ENCODE results near the gene ANKRD60.

Gene ANKRD60

DNA sequence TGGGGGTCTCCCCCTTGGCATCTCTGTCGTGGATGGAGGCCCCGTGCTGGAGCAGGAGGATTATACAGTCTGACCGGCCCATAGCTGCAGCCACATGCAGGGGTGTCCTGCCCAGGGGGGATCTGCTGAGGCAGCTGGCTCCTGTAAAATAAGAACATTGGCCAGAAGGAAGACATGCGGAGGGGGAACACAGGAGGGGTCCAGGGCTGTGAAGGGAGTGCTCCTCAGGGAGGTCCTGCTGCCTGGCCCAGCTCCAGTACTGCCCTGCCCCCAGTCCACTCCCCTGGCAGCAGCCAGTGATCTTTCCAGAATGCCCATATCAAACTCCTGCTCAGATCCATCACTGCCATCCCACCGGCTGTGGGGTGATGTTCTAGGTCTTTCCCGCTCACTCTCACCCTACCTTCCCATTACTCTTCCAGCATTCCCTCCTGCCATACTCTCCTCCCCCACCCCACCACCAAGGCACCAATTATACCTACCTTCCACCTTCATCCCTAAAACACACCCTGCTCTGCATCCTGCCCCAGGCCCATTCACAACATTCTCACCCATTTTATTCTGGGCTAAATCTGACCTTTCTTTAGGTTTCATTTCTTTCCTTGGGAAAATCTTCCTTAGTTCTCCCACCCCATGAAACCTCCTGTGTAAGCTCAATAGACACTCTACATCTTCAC lies 9.7 kb downstream of the ANKRD60 start:
- peaks cover 8% of the 10 kb centered on the region for H3K36me3 Mint-ChIP-seq
- H3K27ac Mint-ChIP-seq, result no peak overlapping the region
- ATAC-seq, result no peak
- H3K27me3 Mint-ChIP-seq, result peaks cover 74% of the 10 kb centered on the region
- H3K9me3 Mint-ChIP-seq, result peaks cover 7% of the 10 kb centered on the region
- H3K4me1 Mint-ChIP-seq, result no peaks in the 10 kb centered on the region
- no peak overlapping the region for H3K4me3 Mint-ChIP-seq

- Mint-ChIP-seq H3K36me3 (peaks cover 8% of the 10 kb centered on the region), H3K4me1 (no peaks in the 10 kb centered on the region), H3K27ac (no peak overlapping the region)
Measured at GRCh38 chr20:58216334-58216733, 12.1 kb downstream of the ANKRD60 start.

DNA sequence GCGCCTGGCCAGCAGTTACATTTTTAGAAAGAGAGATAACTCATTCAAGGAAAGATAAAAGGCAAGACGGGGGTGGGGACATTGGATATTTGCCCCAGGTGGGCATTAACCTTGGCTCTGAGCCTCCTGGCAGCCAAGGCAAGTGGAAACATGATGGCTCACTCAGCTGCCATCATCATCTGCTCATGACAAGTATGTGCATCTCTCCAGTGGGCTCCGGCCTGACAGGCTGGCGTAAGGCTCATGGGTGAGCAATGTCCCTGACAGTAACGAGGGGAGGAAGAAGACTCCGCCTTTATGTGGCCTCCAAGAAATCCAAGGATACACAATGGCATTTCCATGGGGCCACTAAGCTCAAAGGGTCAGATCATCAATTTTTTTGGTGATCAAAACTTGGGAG lies 13.3 kb downstream of the ANKRD60 start:
- Mint-ChIP-seq H3K4me3 (no peak overlapping the region), H3K4me1 (no peaks in the 10 kb centered on the region), H3K36me3 (peaks cover 8% of the 10 kb centered on the region), H3K9me3 (peaks cover 7% of the 10 kb centered on the region), H3K27me3 (peaks cover 64% of the 10 kb centered on the region), H3K27ac (no peak overlapping the region)
- no peak for ATAC-seq

More at GRCh38 chr20:58216334-58216733, 12.1 kb downstream of the ANKRD60 start:
- Mint-ChIP-seq H3K27me3 (peaks cover 61% of the 10 kb centered on the region), H3K9me3 (peaks cover 7% of the 10 kb centered on the region), H3K4me3 (no peak overlapping the region)
- no peak for ATAC-seq

GRCh38 chr20:58214310-58214709 lies 14.1 kb downstream of the ANKRD60 start:
- H3K27me3 Mint-ChIP-seq, result peaks cover 59% of the 10 kb centered on the region
- peaks cover 7% of the 10 kb centered on the region for H3K9me3 Mint-ChIP-seq
- ATAC-seq, result no peak
- H3K27ac Mint-ChIP-seq, result no peak overlapping the region
- H3K36me3 Mint-ChIP-seq, result peaks cover 7% of the 10 kb centered on the region
- peaks cover 7% of the 10 kb centered on the region for H3K4me1 Mint-ChIP-seq
- no peak overlapping the region for H3K4me3 Mint-ChIP-seq

GRCh38 chr20:58213716-58214115 lies 14.7 kb downstream of the ANKRD60 start:
- H3K9me3 Mint-ChIP-seq, result peaks cover 3% of the 10 kb centered on the region
- ATAC-seq, result no peak
- H3K27ac Mint-ChIP-seq, result no peak overlapping the region
- H3K4me3 Mint-ChIP-seq, result no peak overlapping the region
- peaks cover 53% of the 10 kb centered on the region for H3K27me3 Mint-ChIP-seq
- H3K4me1 Mint-ChIP-seq, result peaks cover 7% of the 10 kb centered on the region
- peaks cover 1% of the 10 kb centered on the region for H3K36me3 Mint-ChIP-seq

GRCh38 chr20:58213121-58213520 lies 15.3 kb downstream of the ANKRD60 start:
- H3K4me3 Mint-ChIP-seq, result no peak overlapping the region
- peaks cover 47% of the 10 kb centered on the region for H3K27me3 Mint-ChIP-seq
- no peaks in the 10 kb centered on the region for H3K9me3 Mint-ChIP-seq
- peaks cover 7% of the 10 kb centered on the region for H3K4me1 Mint-ChIP-seq
- no peaks in the 10 kb centered on the region for H3K36me3 Mint-ChIP-seq
- H3K27ac Mint-ChIP-seq, result no peak overlapping the region
- ATAC-seq, result no peak

DNA sequence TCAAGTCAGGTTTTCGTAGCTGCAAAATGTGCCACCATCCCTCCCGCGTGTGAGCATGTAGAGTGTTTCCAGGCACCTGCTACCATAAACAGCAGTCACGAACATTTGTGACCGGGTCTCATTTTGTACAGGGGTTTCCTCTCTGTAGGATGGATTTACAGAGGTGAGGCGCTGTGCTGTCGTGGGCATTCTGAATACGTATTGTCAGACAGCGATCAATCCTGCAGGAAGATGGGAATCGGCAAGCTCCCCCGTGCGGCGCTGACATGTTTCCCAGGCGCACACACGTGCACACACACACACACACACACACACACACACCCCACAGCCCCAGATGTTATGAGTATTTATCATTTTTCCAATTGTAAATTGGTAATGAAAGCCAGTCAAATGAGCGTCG lies 15.8 kb downstream of the ANKRD60 start:
- no peak overlapping the region for H3K27ac Mint-ChIP-seq
- H3K36me3 Mint-ChIP-seq, result no peaks in the 10 kb centered on the region
- no peak for ATAC-seq
- no peak overlapping the region for H3K4me3 Mint-ChIP-seq
- H3K4me1 Mint-ChIP-seq, result peaks cover 7% of the 10 kb centered on the region
- peaks cover 46% of the 10 kb centered on the region for H3K27me3 Mint-ChIP-seq
- H3K9me3 Mint-ChIP-seq, result no peaks in the 10 kb centered on the region

GRCh38 chr20:58210398-58210747 lies 18.1 kb downstream of the ANKRD60 start:
- Mint-ChIP-seq H3K36me3 (no peaks in the 10 kb centered on the region), H3K27me3 (peaks cover 39% of the 10 kb centered on the region), H3K4me1 (peaks cover 7% of the 10 kb centered on the region), H3K27ac (no peak overlapping the region), H3K9me3 (no peaks in the 10 kb centered on the region), H3K4me3 (no peak overlapping the region)
- ATAC-seq, result no peak

- H3K4me3 Mint-ChIP-seq, result no peak overlapping the region
- no peaks in the 10 kb centered on the region for H3K36me3 Mint-ChIP-seq
- peaks cover 7% of the 10 kb centered on the region for H3K4me1 Mint-ChIP-seq
- H3K27me3 Mint-ChIP-seq, result peaks cover 34% of the 10 kb centered on the region
- H3K27ac Mint-ChIP-seq, result no peak overlapping the region
- peak; percentile 80 for ATAC-seq
- peaks cover 2% of the 10 kb centered on the region for H3K9me3 Mint-ChIP-seq
Measured at GRCh38 chr20:58209652-58210397, 18.6 kb downstream of the ANKRD60 start.

DNA sequence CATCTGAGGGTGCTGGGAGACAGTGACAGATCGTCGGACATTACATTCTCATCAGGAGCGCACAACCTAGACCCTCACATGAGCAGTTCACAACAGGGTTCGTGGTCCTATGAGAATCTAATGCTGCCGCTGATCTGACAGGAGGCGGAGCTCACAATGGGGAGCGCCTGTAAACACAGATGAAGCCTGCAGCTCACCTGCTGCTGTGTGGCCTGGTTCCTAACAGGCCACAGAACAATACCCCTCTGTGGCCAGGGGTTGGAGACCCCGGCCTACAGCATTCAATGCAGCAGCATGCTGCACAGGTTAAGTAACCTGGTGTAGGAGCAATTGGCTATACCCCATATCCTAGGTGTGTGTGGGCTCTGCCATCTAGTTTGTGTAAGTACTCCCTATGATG lies 19.5 kb downstream of the ANKRD60 start:
- H3K9me3 Mint-ChIP-seq, result peaks cover 2% of the 10 kb centered on the region
- no peak for ATAC-seq
- H3K4me3 Mint-ChIP-seq, result no peak overlapping the region
- H3K27ac Mint-ChIP-seq, result no peak overlapping the region
- H3K36me3 Mint-ChIP-seq, result no peaks in the 10 kb centered on the region
- H3K4me1 Mint-ChIP-seq, result peaks cover 7% of the 10 kb centered on the region
- H3K27me3 Mint-ChIP-seq, result peaks cover 29% of the 10 kb centered on the region

GRCh38 chr20:58205850-58206249 lies 22.6 kb downstream of the ANKRD60 start:
- Mint-ChIP-seq H3K27ac (no peak overlapping the region), H3K4me1 (peaks cover 7% of the 10 kb centered on the region), H3K36me3 (no peaks in the 10 kb centered on the region), H3K4me3 (no peak overlapping the region), H3K9me3 (peaks cover 2% of the 10 kb centered on the region), H3K27me3 (peaks cover 11% of the 10 kb centered on the region)
- ATAC-seq, result no peak

DNA sequence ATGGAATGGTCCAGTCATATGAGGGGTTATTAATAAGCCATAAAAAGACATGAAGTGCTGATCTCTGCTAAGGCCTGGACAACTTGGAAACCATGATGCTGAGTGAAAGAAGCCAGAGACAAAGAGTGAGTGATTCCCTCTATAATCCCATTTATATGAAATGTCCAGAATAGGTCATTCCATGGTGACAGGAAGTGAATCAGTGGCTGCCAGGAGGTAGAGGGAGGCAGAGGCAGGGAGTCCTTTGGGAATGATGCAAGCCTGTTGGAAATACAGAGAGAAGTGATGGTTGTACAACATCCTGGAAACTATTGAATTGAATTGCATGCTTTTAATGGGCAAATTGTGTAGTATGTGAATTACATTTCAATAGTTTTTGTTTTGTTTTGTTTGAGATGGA lies 26.4 kb downstream of the ANKRD60 start:
- no peak overlapping the region for H3K27ac Mint-ChIP-seq
- no peaks in the 10 kb centered on the region for H3K36me3 Mint-ChIP-seq

DNA sequence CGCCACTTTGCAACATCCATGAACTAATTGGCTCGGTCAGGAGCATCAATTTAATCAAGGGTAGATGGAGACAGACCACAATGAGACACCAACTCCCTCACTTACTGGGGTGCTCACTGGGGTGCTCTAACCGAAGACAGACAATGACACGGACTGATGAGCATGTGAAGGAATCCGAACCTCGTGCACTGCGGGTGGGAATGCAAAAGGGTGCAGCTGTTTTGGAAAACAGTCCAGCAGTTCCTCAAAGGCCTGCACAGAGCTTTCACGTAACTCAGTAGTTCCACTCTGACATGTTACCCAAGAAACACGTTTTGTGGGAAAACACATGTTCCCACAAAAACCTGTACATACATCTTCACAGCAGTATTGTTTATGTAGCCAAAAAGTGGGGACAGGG lies 26.8 kb downstream of the ANKRD60 start:
- Mint-ChIP-seq H3K4me1 (no peaks in the 10 kb centered on the region), H3K36me3 (no peaks in the 10 kb centered on the region), H3K27ac (no peak overlapping the region), H3K27me3 (peaks cover 9% of the 10 kb centered on the region), H3K9me3 (peaks cover 4% of the 10 kb centered on the region), H3K4me3 (no peak overlapping the region)
- ATAC-seq, result no peak

More for the DNA sequence above, 26.4 kb downstream of the ANKRD60 start:
- H3K4me1 Mint-ChIP-seq, result no peaks in the 10 kb centered on the region
- peaks cover 9% of the 10 kb centered on the region for H3K27me3 Mint-ChIP-seq
- H3K9me3 Mint-ChIP-seq, result peaks cover 2% of the 10 kb centered on the region
- no peak overlapping the region for H3K4me3 Mint-ChIP-seq
- ATAC-seq, result no peak

DNA sequence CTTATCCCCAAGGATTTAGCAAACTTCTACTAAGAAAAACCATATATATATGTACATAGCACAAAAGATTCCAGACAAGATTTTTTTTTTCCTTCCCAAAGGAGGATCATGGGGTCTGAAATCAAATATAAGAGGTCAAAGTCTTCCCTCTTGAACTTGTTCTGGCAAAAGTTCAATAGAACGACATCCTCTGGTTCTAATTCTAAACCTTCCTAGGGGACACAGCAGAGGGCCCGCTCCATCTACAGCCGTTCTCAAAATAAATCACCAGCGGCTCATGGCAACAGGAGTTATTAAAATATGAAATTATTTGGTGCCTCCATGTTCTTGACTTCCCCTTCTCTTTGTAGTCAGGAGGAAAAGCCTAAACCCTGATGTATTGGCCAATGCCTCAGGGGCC lies 29.0 kb downstream of the ANKRD60 start:
- Mint-ChIP-seq H3K9me3 (peaks cover 6% of the 10 kb centered on the region), H3K36me3 (no peaks in the 10 kb centered on the region), H3K27ac (no peak overlapping the region), H3K4me3 (no peak overlapping the region), H3K4me1 (no peaks in the 10 kb centered on the region), H3K27me3 (peaks cover 9% of the 10 kb centered on the region)
- no peak for ATAC-seq

- peaks cover 6% of the 10 kb centered on the region for H3K9me3 Mint-ChIP-seq
- ATAC-seq, result no peak
- H3K4me1 Mint-ChIP-seq, result no peaks in the 10 kb centered on the region
- H3K4me3 Mint-ChIP-seq, result no peak overlapping the region
- H3K27me3 Mint-ChIP-seq, result peaks cover 9% of the 10 kb centered on the region
- H3K36me3 Mint-ChIP-seq, result no peaks in the 10 kb centered on the region
- no peak overlapping the region for H3K27ac Mint-ChIP-seq
Measured at GRCh38 chr20:58198901-58199355, 29.5 kb downstream of the ANKRD60 start.

GRCh38 chr20:58198384-58198783 lies 30.1 kb downstream of the ANKRD60 start:
- ATAC-seq, result no peak

More at GRCh38 chr20:58198384-58198783, 30.1 kb downstream of the ANKRD60 start:
- Mint-ChIP-seq H3K36me3 (no peaks in the 10 kb centered on the region), H3K4me1 (no peaks in the 10 kb centered on the region), H3K27me3 (peaks cover 9% of the 10 kb centered on the region), H3K9me3 (peaks cover 6% of the 10 kb centered on the region), H3K27ac (no peak overlapping the region), H3K4me3 (no peak overlapping the region)

Measured in stimulated activated memory B cell treated with anti-CD40 and anti-IgM and Interleukin-4, amounts not matched to agents 10 μg/mL and 1 μg/mL and 100 μg/mL, for 72 hours (primary cell).